Lower leg skin (tissue), 4 donors: ENCODE results near the gene MAP3K8. TPM values are rescaled to one million over a fixed set of nuclear protein-coding genes. Genes with fewer than 3 reads are reported as not detected.

Experiments
- DNase-seq, 2 donors: peaks; one replicate each; pipeline ENCODE4 v3.0.0-alpha.2; 2019; ENCODE audit warnings: low spot score in 2 of 2
- H3K4me3 ChIP-seq: fragments of 200-600 bp; sonication (generic); 2 replicates; pipeline ENCODE4 v1.5.1; 2017; ENCODE audit warnings: mild to moderate bottlenecking, low read depth; ENCODE audit not compliant: poor library complexity, severe bottlenecking
- CTCF ChIP-seq, 3 donors: fragments of 450-650 bp; IDR thresholded peaks; one replicate each; pipeline ENCODE4 v1.5.1; 2016; ENCODE audit warnings: antibody characterized with exemption in 3 of 3, mild to moderate bottlenecking in 3 of 3, moderate library complexity in 2 of 3
- POLR2A ChIP-seq, 2 donors: fragments of 450-650 bp; IDR thresholded peaks; one replicate each; pipeline ENCODE4 v1.6.1; 2016 to 2017; ENCODE audit warnings: antibody characterized with exemption in 2 of 2, mild to moderate bottlenecking in 1 of 2, moderate library complexity in 1 of 2
- WGBS, 2 donors: methylation state at CpG; one replicate each; pipeline ENCODE4 v1.1.5; 2018; 5-methylcytosine and 5-hydroxymethylcytosine counted together
- intact Hi-C: fragments of 100-400 bp; cut with DNase I; formaldehyde crosslinking; loops from one replicate; pipeline ENCODE4 v1.15.0; 2023; ENCODE audit warnings: low total_unique reads
- total RNA-seq, 4 donors: library from RNA; depleted of rRNA; stranded (reverse); fragments of >200 nt; gene quantifications; one replicate each; pipeline ENCODE4 v1.1.0, GENCODE V29; 2016

The MAP3K8 gene
- total RNA-seq, 4 donors from 2014 or later, result 27.0 to 41.8 (median 35.5) TPM

- DNase-seq, result peak; percentile 50 to 86
- 70 to 81% methylated on average over 8 of the region's 8 CpGs for WGBS, 2 donors
- TF ChIP-seq CTCF (IDR thresholded peaks at IDR 0.05), result no peak
- TF ChIP-seq POLR2A (IDR thresholded peaks at IDR 0.05), result no peak
- H3K4me3 ChIP-seq, result no peak overlapping the region
- intact Hi-C loops, result no loop called here
Measured at GRCh38 chr10:30491204-30491915, 57.4 kb downstream of the MAP3K8 start.

GRCh38 chr10:30491916-30492515 lies 58.0 kb downstream of the MAP3K8 start:
- TF ChIP-seq POLR2A (IDR thresholded peaks at IDR 0.05), result no peak
- TF ChIP-seq CTCF (IDR thresholded peaks at IDR 0.05), result no peak
- 88 to 89% methylated on average over 4 of the region's 4 CpGs for WGBS, 2 donors
- intact Hi-C loops, result no loop called here
- peak in 1 of 2 donors; percentile 26 for DNase-seq
- no peak overlapping the region for H3K4me3 ChIP-seq

- peak; percentile 80 to 92 for DNase-seq
- TF ChIP-seq POLR2A (IDR thresholded peaks at IDR 0.05) (no peak), CTCF (IDR thresholded peaks at IDR 0.05) (no peak)
- intact Hi-C loops, result no loop called here
- WGBS, 2 donors, result 71 to 72% methylated on average over 11 of the region's 11 CpGs
- no peak overlapping the region for H3K4me3 ChIP-seq
Measured at GRCh38 chr10:30493609-30494530, 59.9 kb downstream of the MAP3K8 start.

GRCh38 chr10:30494558-30494957 lies 60.6 kb downstream of the MAP3K8 start:
- 74 to 81% methylated on average over 4 of the region's 4 CpGs for WGBS, 2 donors
- TF ChIP-seq CTCF (IDR thresholded peaks at IDR 0.05) (no peak), POLR2A (IDR thresholded peaks at IDR 0.05) (no peak)
- intact Hi-C loops, result no loop called here
- DNase-seq, result no peak
- no peak overlapping the region for H3K4me3 ChIP-seq

GRCh38 chr10:30495687-30496086 lies 61.7 kb downstream of the MAP3K8 start:
- WGBS, 2 donors, result 72 to 79% methylated on average over 6 of the region's 6 CpGs
- intact Hi-C loops, result no loop called here

More at GRCh38 chr10:30495687-30496086, 61.7 kb downstream of the MAP3K8 start:
- no peak overlapping the region for H3K4me3 ChIP-seq
- DNase-seq, result no peak
- TF ChIP-seq CTCF (IDR thresholded peaks at IDR 0.05) (no peak), POLR2A (IDR thresholded peaks at IDR 0.05) (no peak)
